Duodenal mucosa (tissue), 2 donors: Measurements from ENCODE around the gene GGCX.

Experiments used
- H3K27ac ChIP-seq: one replicate; pipeline ENCODE4 v1.7.0; 2013; ENCODE audit warnings: low read depth, low read length
- H3K27me3 ChIP-seq, 2 donors: one replicate each; pipeline ENCODE4 v1.7.0; 2013; ENCODE audit warnings: low read length in 2 of 2, control low read depth in 1 of 2; ENCODE audit not compliant: insufficient read depth in 2 of 2, control insufficient read depth in 1 of 2
- H3K36me3 ChIP-seq, 2 donors: one replicate each; pipeline ENCODE4 v1.7.0; 2013; ENCODE audit warnings: low read length in 2 of 2, control low read depth in 1 of 2; ENCODE audit not compliant: insufficient read depth in 2 of 2, control insufficient read depth in 1 of 2
- H3K4me1 ChIP-seq, 2 donors: one replicate each; pipeline ENCODE4 v1.7.0; 2013; ENCODE audit warnings: low read length in 2 of 2, control low read depth in 1 of 2; ENCODE audit not compliant: insufficient read depth in 2 of 2, control insufficient read depth in 1 of 2
- H3K4me3 ChIP-seq, 2 donors: one replicate each; pipeline ENCODE4 v1.7.0; 2013; ENCODE audit warnings: low read length in 2 of 2, low read depth in 1 of 2
- H3K9ac ChIP-seq, 2 donors: one replicate each; pipeline ENCODE4 v1.7.0; 2013; ENCODE audit warnings: low read length in 2 of 2, low read depth in 1 of 2
- H3K9me3 ChIP-seq, 2 donors: one replicate each; pipeline ENCODE4 v1.7.0; 2013; ENCODE audit warnings: low read length in 2 of 2, control low read depth in 1 of 2; ENCODE audit not compliant: control insufficient read depth in 1 of 2

The GGCX gene

GRCh38 chr2:85541753-85542457 lies 19.4 kb downstream of the GGCX start:
- Histone ChIP-seq H3K9me3 (no peaks in the 10 kb centered on the region), H3K36me3 (peaks cover 36 to 60% of the 10 kb centered on the region in 2 donors), H3K4me1 (peaks cover 24 to 32% of the 10 kb centered on the region in 2 donors), H3K27me3 (no peaks in the 10 kb centered on the region), H3K4me3 (peak overlapping the region; percentile 97 to 99), H3K27ac (no peak overlapping the region), H3K9ac (peak overlapping the region; percentile 98 to 99)

GRCh38 chr2:85541262-85541661 lies 20.0 kb downstream of the GGCX start:
- Histone ChIP-seq H3K9ac (peak overlapping the region; percentile 98 to 99), H3K36me3 (peaks cover 31 to 54% of the 10 kb centered on the region in 2 donors), H3K4me1 (peaks cover 25 to 33% of the 10 kb centered on the region in 2 donors), H3K27ac (no peak overlapping the region), H3K27me3 (no peaks in the 10 kb centered on the region), H3K4me3 (peak overlapping the region; percentile 97 to 99), H3K9me3 (no peaks in the 10 kb centered on the region)

GRCh38 chr2:85540133-85540648 lies 21.1 kb downstream of the GGCX start:
- Histone ChIP-seq H3K9me3 (no peaks in the 10 kb centered on the region), H3K9ac (peak overlapping the region; percentile 98 to 99), H3K27ac (peak overlapping the region; percentile 99), H3K27me3 (no peaks in the 10 kb centered on the region), H3K4me1 (peaks cover 25 to 33% of the 10 kb centered on the region in 2 donors), H3K4me3 (peak overlapping the region; percentile 97 to 99), H3K36me3 (peaks cover 23 to 44% of the 10 kb centered on the region in 2 donors)

GRCh38 chr2:85539361-85540132 lies 21.7 kb downstream of the GGCX start:
- peak overlapping the region; percentile 98 to 99 for H3K9ac ChIP-seq
- peak overlapping the region; percentile 97 to 99 for H3K4me3 ChIP-seq
- H3K9me3 ChIP-seq = no peaks in the 10 kb centered on the region
- H3K27ac ChIP-seq = peak overlapping the region; percentile 99
- peaks cover 25 to 36% of the 10 kb centered on the region in 2 donors for H3K4me1 ChIP-seq
- no peaks in the 10 kb centered on the region for H3K27me3 ChIP-seq
- H3K36me3 ChIP-seq = peaks cover 22 to 37% of the 10 kb centered on the region in 2 donors

DNA sequence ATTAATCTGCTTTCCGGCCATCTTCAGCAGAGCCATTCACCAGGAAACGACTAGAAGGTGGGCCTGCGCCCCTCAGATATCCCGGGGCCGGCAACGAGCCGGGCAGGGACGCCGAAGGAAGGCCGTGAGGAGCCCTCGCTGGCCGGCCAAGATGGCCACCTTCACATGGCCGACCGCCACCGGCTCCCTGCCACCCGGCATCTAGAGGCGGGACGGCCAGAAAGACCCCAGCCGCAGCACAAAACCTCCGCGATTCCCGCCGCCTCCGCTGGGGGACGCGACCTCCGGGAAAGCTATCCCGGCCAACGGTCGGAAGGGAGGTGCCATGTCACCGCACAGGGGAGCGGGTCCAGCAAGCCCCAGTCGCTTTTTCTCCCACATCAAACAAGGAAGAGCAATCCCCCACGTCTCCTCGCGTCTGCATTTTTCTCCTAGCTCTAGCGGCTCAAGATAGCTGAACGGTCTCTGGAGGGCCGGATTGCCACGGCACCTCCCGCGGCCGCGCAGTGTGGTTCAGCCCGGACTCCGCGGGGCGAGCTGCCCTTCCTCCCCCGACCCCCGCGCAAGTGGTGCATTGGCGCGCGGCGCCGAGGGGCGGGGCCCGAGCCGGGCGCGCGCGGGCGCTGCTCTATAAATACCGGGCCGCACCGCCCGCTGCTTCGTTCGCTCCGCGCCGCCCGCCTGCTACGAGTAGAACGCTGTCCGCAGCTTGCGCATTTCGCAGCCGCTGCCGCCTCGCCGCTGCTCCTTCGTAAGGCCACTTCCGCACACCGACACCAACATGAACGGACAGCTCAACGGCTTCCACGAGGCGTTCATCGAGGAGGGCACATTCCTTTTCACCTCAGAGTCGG lies 22.6 kb downstream of the GGCX start, which contains the start of gene MAT2A:
Gene MAT2A (plus strand): TSS at position 662 of the 854 bp plus-strand sequence. CDS start 120 bp downstream, at position 782.
- H3K27me3 ChIP-seq = no peaks in the 10 kb centered on the region
- H3K9ac ChIP-seq = peak within 1 kb of the TSS; percentile 98 to 99
- H3K4me3 ChIP-seq = peak within 1 kb of the TSS; percentile 97 to 99
- peaks cover 22 to 29% of the 10 kb centered on the region in 2 donors for H3K36me3 ChIP-seq
- peaks cover 25 to 36% of the 10 kb centered on the region in 2 donors for H3K4me1 ChIP-seq
- peak within 1 kb of the TSS; percentile 99 for H3K27ac ChIP-seq
- H3K9me3 ChIP-seq = no peaks in the 10 kb centered on the region

DNA sequence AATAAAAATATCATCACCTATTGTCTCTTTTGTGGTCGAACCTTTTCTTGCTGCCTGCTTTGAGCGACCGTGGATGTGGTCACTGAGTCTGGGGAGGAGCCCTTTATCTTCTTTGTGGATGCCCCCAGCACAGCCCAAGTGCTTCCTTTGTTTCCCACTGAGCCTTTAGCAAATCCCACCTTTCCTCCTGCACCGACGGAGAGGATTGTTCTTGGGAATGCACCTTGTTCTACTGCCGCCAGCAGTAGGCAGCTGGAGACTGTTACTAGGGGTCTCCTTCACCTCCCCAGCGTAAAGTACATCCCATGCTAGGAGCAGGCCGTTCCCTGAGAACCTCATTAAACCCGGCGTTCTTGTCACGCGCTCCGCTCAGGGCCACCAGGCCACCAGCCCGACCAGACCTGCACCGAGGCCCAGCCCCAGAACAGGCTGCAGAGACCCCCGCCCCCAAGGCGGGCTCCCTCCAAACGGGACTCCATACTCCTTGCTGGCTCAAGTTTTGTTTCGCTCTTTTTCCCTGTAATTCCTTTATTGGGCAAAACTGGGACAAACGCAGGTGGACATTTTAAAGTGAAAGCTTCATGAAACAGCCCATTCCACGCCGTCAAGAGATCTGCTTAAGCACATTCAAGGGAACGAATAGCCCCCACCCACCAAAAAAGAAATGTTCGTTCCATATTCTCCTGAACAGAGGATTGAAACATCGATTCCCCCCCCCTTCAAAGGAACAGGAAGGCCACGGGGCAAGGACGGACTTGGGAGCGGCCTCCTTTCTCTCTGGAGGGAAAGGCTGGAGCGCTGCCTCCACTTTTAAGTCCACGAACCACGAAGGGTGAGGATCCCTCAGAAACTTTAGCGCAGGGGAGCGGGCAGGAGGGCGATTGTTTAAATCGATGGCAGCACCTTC lies 23.4 kb downstream of the GGCX start:
- Histone ChIP-seq H3K27me3 (no peaks in the 10 kb centered on the region), H3K36me3 (peaks cover 18 to 20% of the 10 kb centered on the region in 2 donors), H3K9ac (peak overlapping the region; percentile 98 to 99), H3K27ac (peak overlapping the region; percentile 99), H3K4me3 (peak overlapping the region; percentile 97 to 99), H3K9me3 (no peaks in the 10 kb centered on the region), H3K4me1 (peaks cover 25 to 34% of the 10 kb centered on the region in 2 donors)

DNA sequence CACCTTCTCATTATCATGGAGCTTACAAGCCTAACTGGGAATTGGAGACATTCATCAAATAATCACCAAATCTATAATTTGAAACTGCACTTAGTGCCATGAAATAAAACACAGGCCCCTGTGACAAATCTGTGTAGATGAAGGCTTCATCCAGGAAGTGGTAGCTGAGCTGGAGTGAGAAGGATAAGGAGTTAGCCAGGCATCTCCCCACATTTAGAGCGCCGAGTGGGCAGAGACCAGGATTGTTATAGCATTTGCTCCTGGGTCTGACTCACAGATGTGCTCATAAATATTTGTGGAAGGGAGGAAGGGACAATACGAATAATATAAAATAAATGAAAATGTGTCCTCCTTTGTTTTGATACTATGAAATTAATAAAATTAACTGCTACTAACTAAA lies 24.8 kb downstream of the GGCX start:
- Histone ChIP-seq H3K27me3 (no peaks in the 10 kb centered on the region), H3K9me3 (no peaks in the 10 kb centered on the region), H3K27ac (no peak overlapping the region), H3K4me3 (no peak overlapping the region), H3K4me1 (peaks cover 11 to 22% of the 10 kb centered on the region in 2 donors), H3K36me3 (peaks cover 4 to 7% of the 10 kb centered on the region in 2 donors), H3K9ac (no peak overlapping the region)

- no peaks in the 10 kb centered on the region for H3K27me3 ChIP-seq
- H3K9ac ChIP-seq = no peak overlapping the region
- H3K36me3 ChIP-seq = no peaks in the 10 kb centered on the region
- H3K27ac ChIP-seq = no peak overlapping the region
- no peaks in the 10 kb centered on the region for H3K9me3 ChIP-seq
- peaks cover 6 to 17% of the 10 kb centered on the region in 2 donors for H3K4me1 ChIP-seq
- H3K4me3 ChIP-seq = no peak overlapping the region
Measured at GRCh38 chr2:85534881-85535280, 26.4 kb downstream of the GGCX start.

- Histone ChIP-seq H3K4me3 (no peak overlapping the region), H3K9ac (no peak overlapping the region), H3K27me3 (no peaks in the 10 kb centered on the region), H3K27ac (no peak overlapping the region), H3K36me3 (no peaks in the 10 kb centered on the region), H3K4me1 (peaks cover 6 to 17% of the 10 kb centered on the region in 2 donors), H3K9me3 (no peaks in the 10 kb centered on the region)
Measured at GRCh38 chr2:85534099-85534498, 27.2 kb downstream of the GGCX start.
